HG03108 (cell line): ENCODE measurements around the gene MAPKAPK2.

Experiments
- ATAC-seq: cut with Tn5 transposase; IDR thresholded peaks from one replicate; pipeline ENCODE4 v1.9.1; 2021; ENCODE audit warnings: moderate library complexity; ENCODE audit not compliant: unreplicated experiment

The MAPKAPK2 gene

GRCh38 chr1:206681359-206681758 lies 3.3 kb upstream of the MAPKAPK2 start:
- no peak for ATAC-seq

DNA sequence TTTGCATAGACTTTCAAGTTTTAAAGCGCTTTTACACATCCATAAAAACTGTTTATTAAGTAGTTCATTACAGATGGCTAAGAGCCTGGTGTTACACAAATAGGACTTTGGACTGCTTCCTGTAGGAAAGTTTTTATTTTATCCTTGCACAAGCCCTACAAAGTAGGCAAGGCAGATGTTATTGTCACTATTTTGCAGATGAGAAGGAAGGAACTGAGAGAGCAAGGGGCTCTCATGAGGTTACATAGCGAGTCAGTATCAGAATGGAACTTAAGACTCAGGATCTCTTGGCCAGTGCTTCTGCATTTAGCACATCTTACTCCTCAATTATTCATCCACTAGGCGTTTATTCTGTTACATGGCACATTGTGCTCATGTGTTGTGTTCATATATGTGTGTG lies 2.6 kb upstream of the MAPKAPK2 start:
- peak; percentile 21 for ATAC-seq

- no peak for ATAC-seq
These were observed 1.4 kb upstream of the MAPKAPK2 start for GRCh38 chr1:206683313-206683712.

DNA sequence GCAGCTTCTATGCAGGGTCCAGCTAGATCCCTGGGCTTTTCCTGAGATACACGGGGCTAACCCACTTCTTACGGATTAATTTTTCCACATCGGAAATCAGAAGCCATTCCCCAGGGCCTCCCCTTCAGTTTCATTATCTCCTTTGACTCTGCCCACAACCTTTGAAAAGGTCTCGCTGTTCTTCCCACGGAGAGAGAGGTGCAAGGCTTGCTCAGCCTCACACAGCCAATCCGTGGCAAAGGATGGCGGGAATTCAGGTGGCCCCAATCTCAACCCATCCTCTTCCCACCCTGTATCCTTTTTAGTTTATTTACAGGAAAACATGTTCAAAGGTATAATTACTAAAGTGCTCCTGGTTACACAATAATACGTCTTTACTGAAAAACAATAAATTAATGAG lies 702 bp upstream of the MAPKAPK2 start:
- no peak for ATAC-seq

- no peak for ATAC-seq
These were observed 646 bp downstream of the MAPKAPK2 start for GRCh38 chr1:206685334-206685768.

GRCh38 chr1:206685769-206686477 lies 1.2 kb downstream of the MAPKAPK2 start:
- no peak for ATAC-seq

DNA sequence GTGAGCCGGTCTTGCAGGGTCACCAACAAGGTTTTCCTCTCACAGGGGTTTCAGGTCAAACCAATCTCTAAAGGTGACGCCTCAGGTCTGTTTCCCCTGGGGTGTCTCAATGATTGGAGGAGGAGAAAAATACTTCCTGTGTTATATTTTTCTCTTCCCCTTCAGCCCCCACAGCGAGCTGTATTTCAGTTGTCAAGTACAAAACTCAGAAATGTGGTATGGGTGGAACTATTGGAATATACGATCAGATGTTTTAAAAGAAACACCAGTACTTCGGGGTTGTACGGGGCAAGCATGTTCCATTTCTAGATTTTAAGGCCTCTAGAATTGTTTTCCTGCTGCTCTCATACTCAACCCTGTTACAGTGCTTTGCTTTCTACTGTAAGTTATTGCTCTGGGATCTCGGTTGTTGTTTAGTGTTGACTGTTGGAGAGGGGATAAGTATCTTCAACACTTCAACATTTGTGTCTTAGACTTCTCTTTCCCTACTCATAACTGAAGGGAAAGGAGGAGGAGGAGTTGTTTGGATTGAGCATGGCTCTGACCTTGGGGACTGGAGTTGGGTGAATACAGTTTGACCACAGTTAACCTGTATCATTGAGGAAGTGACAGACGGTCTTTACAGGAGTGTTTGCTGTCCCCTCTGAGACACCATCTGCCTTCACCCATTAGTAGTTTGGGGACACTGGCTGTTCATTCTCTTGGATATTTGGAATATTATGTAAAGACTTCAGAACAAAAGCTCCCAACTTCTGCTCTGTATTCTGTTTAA lies 2.0 kb downstream of the MAPKAPK2 start:
- peak; percentile 27 for ATAC-seq

GRCh38 chr1:206687251-206687914 lies 2.7 kb downstream of the MAPKAPK2 start:
- no peak for ATAC-seq

- no peak for ATAC-seq
These were observed 3.3 kb downstream of the MAPKAPK2 start for GRCh38 chr1:206687915-206688442.

- no peak for ATAC-seq
These were observed 5.8 kb downstream of the MAPKAPK2 start for GRCh38 chr1:206690516-206690915.

- no peak for ATAC-seq
These were observed 6.9 kb downstream of the MAPKAPK2 start for GRCh38 chr1:206691604-206692003.

- ATAC-seq, result no peak
These were observed 8.3 kb downstream of the MAPKAPK2 start for GRCh38 chr1:206693029-206693428.

GRCh38 chr1:206693592-206693991 lies 8.9 kb downstream of the MAPKAPK2 start:
- no peak for ATAC-seq

DNA sequence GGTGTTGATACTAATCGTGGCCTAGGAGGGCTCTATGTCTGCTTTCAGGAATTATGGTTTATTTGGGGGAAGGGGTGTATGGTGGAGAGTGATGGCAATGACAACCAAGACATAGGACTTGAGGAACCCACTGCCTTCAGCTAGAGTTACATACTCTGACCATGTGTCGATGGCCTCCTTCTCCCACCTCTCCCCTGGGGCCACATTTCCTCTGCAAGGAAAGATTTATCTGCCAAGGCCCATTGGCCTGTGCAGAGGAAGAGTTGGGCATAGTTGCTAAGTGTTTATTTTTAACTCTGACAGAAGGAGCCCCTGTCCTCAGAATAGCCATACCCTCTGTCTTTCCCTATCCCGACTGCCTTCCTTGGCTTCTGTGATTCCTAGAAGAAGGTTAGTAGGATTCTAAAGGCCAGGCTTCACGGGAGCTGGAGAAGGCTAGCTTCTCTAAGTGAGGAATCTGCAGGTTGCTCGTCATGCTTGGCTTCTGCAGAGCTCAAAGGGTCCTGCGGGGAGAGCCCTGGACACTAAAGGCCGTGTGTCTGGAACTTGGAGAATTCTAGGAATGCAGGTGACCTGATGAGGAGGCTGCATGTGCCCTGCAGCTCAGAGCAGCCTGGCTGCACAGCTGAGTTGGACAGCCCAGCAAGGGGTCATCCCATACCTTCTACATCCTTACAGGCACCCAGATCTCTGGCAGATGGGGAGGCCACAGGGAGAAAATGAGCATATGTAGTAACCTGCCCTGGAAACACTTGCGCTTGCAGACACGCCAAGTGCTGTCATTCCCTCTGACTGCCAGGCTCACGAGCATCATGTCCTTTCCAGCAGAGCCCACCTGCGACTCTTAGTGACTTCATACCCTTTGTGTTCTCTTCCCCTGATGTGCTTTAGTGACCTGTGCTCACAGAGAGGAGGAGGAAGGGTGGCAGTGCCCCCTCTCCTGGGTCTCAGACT lies 9.7 kb downstream of the MAPKAPK2 start:
- no peak for ATAC-seq

- no peak for ATAC-seq
These were observed 11.0 kb downstream of the MAPKAPK2 start for GRCh38 chr1:206695733-206696132.

GRCh38 chr1:206696812-206697585 lies 12.3 kb downstream of the MAPKAPK2 start:
- ATAC-seq, result no peak

DNA sequence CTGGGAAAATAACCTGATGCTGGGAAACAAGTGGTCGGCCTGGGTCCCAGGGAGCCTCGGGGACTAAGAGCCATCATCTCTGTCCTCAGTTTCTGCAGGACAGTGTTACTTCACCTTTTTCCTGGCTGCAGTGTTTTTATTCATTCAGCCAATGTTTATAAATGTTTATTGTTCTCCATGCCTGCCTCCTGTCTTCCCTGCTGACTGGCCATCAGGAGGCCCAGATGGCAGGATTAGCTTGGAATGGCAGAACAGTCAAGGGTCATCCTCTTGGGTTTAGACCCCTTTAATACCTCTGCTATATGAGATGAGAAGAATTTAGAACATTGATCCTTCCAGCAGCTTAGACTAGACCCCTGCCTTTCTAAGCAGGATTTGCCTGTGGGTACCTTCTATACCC lies 13.3 kb downstream of the MAPKAPK2 start:
- no peak for ATAC-seq

GRCh38 chr1:206699000-206699586 lies 14.4 kb downstream of the MAPKAPK2 start:
- no peak for ATAC-seq

GRCh38 chr1:206699626-206700025 lies 14.9 kb downstream of the MAPKAPK2 start:
- ATAC-seq, result no peak
